Esophagus (tissue), 2 donors: Measurements from ENCODE around the gene ATG2B. TPM values are rescaled to one million over a fixed set of nuclear protein-coding genes. Genes with fewer than 3 reads are reported as not detected.

Source experiments
- H3K27ac ChIP-seq, 2 donors: one replicate each; pipeline ENCODE4 v1.5.1; 2013; ENCODE audit warnings: low read depth in 2 of 2, mild to moderate bottlenecking in 2 of 2, inconsistent platforms in 1 of 2, low read length in 1 of 2, moderate library complexity in 1 of 2
- H3K27me3 ChIP-seq, 2 donors: one replicate each; pipeline ENCODE4 v1.6.1; 2013; ENCODE audit warnings: low read length in 2 of 2, control low read depth in 1 of 2, mild to moderate bottlenecking in 1 of 2; ENCODE audit not compliant: insufficient read depth in 2 of 2, control insufficient read depth in 1 of 2
- H3K36me3 ChIP-seq, 2 donors: one replicate each; pipeline ENCODE4 v1.6.1; 2013; ENCODE audit warnings: low read length in 1 of 2; ENCODE audit not compliant: control insufficient read depth in 2 of 2, insufficient read depth in 2 of 2
- H3K4me1 ChIP-seq, 2 donors: one replicate each; pipeline ENCODE4 v1.6.1; 2013; ENCODE audit warnings: low read length in 1 of 2; ENCODE audit not compliant: control insufficient read depth in 2 of 2, insufficient read depth in 2 of 2
- H3K4me3 ChIP-seq, 2 donors: one replicate each; pipeline ENCODE4 v1.5.1; 2013; ENCODE audit warnings: low read length in 2 of 2, mild to moderate bottlenecking in 2 of 2, low read depth in 1 of 2, moderate library complexity in 1 of 2
- H3K9me3 ChIP-seq, 2 donors: one replicate each; pipeline ENCODE4 v1.6.1; 2013; ENCODE audit warnings: mild to moderate bottlenecking in 2 of 2, low read depth in 1 of 2, low read length in 1 of 2, moderate library complexity in 1 of 2; ENCODE audit not compliant: control insufficient read depth in 2 of 2, insufficient read depth in 1 of 2
- WGBS, 2 donors: extraction: QIAGEN DNeasy Blood & Tissue Kit; methylation state at CpG; one replicate each; pipeline ENCODE4 v1.1.7; 2013; 5-methylcytosine and 5-hydroxymethylcytosine counted together
- polyA plus RNA-seq, 2 donors: library from polyadenylated mRNA; stranded (reverse); fragments of 200-250 nt; gene quantifications; one replicate each; pipeline ENCODE4 v1.2.3, GENCODE V29; 2013
- donor health status: healthy with polysubstance abuse.
- donor health status: Bipolar disorder and iron deficiency.

Gene ATG2B
- polyA plus RNA-seq, 2 donors: 2.9 to 3.3 TPM

DNA sequence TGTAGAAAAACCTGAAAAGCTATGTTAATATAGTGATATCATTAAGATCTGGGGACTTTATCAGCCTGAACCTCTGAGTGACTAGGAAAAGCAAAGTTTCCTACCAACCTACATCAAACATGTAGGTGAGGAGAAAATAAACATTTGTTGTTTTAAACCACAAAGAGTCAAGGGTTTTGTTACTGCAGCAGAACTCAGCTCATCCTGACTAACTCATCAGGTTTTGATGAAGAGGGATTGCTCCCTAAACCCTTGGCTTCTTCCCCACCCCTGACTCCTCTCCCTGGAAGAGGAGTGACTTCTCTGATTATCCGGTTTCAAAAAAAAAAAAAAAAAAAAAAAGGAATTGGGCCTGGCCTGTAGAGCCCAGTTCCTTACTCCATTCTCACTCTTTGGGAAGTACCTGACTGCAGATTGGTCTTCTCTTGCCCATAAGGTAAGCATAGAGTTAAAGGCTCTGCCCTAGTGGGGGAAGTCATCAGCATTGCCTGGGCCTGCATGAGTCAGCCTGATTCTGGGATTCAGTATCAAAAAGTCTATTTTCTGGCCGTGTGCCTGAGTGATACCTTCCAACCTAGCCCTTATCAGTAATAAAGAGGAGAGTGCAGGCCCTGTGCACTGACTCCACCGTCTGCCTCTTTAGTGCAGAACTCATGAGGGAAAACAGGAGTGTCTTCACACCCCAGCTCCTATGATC, 90.2 kb downstream of the ATG2B start:
- peaks cover 3 to 8% of the 10 kb centered on the region in 2 donors for H3K4me1 ChIP-seq

DNA sequence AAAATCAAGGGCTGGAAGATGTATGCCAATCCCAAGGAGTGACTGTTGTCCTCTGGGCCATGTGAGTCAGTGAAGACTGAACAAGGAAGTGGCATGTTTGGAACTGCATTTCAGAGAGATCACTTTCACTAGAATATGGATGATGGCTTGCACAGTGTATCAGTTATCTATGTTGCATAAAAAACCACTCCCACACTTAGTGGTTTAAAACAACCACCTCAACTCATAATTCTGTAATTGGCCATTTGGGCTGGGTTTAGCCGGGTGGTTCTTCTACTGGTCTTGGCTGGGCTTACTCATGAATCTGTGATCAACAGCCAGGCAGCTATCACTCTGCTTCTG, 91.7 kb downstream of the ATG2B start:
- H3K4me3 ChIP-seq: no peak overlapping the region
- peak overlapping the region; percentile 60 to 84 for H3K27ac ChIP-seq
- no peaks in the 10 kb centered on the region for H3K27me3 ChIP-seq
- H3K4me1 ChIP-seq: peaks cover 3 to 18% of the 10 kb centered on the region in 2 donors
- no peaks in the 10 kb centered on the region for H3K36me3 ChIP-seq
- H3K9me3 ChIP-seq: no peaks in the 10 kb centered on the region
- WGBS, 2 donors: 50 to 59% methylated on average over 1 of the region's 1 CpG

More for the DNA sequence above, 90.2 kb downstream of the ATG2B start:
- peaks cover 2 to 4% of the 10 kb centered on the region in 2 donors for H3K9me3 ChIP-seq
- no peaks in the 10 kb centered on the region for H3K27me3 ChIP-seq
- H3K36me3 ChIP-seq: no peaks in the 10 kb centered on the region
- H3K4me3 ChIP-seq: no peak overlapping the region
- H3K27ac ChIP-seq: no peak overlapping the region
- WGBS, 2 donors: 22 to 30% methylated on average over 3 of the region's 3 CpGs

DNA sequence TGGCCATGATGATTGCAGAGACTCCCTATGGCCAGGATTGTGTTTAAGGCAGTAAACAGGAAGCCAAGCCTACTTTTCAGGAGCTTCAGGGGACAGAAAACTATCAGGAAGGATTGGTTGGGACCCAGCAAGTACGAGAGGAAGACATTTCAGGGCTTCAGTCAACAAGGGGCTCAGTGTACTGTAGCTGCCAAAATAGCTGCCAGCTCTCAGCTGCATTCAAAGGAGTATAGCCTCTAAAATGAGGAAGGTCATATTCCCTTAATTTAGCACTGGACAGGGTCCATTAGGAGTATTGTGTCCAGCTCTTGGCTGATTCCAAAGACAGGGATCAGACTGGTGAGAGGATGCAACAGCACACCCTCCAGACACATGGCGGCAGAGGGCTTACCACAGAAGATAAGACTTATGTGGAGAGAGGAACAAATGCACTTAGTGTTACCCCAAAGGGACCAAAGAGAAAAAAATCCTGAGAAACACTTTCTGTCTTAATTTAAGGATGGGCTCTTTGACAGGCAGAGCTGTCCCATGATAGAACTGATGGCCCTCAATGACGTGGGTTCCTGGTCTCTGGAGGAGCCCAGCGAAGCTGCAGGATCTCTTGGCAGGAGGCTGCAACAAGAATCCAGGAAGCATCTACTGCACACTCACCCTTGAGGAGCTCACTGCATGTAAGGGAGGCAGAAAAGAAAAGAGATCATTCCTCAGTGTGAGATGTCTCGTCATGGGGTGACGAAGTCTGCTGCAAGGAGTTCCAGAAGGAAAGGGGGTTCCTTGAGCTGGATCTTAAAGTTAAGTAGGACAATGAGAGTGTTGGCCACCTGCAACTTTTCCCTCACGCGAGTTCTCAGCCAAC, 92.3 kb downstream of the ATG2B start:
- Histone ChIP-seq H3K9me3 (no peaks in the 10 kb centered on the region), H3K36me3 (no peaks in the 10 kb centered on the region), H3K27ac (peak overlapping the region; percentile 60 to 84), H3K4me1 (peaks cover 3 to 21% of the 10 kb centered on the region in 2 donors), H3K4me3 (no peak overlapping the region), H3K27me3 (no peaks in the 10 kb centered on the region)
- 48 to 70% methylated on average over 8 of the region's 8 CpGs for WGBS, 2 donors

DNA sequence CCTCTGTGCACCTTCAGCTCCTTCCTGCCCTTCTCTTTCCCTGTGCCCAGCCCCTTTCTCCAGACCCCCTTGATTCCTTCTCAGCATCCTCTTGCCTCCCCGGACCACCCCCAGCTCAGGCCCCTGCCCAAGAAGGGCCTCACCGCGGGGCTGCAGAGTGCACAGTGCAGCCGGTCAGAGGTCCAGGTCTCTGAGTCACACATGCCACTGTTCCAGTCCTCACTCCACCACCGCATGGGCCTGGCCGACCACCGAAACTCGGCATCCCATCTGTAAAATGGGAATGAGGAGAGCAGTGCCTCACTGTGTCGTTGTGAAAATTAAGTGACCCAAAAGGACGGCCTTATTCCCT, 93.8 kb downstream of the ATG2B start:
- Histone ChIP-seq H3K27me3 (no peaks in the 10 kb centered on the region), H3K36me3 (no peaks in the 10 kb centered on the region), H3K9me3 (no peaks in the 10 kb centered on the region), H3K27ac (peak overlapping the region; percentile 82 to 91), H3K4me1 (peaks cover 3 to 23% of the 10 kb centered on the region in 2 donors), H3K4me3 (no peak overlapping the region)
- 50 to 60% methylated on average over 10 of the region's 10 CpGs for WGBS, 2 donors

DNA sequence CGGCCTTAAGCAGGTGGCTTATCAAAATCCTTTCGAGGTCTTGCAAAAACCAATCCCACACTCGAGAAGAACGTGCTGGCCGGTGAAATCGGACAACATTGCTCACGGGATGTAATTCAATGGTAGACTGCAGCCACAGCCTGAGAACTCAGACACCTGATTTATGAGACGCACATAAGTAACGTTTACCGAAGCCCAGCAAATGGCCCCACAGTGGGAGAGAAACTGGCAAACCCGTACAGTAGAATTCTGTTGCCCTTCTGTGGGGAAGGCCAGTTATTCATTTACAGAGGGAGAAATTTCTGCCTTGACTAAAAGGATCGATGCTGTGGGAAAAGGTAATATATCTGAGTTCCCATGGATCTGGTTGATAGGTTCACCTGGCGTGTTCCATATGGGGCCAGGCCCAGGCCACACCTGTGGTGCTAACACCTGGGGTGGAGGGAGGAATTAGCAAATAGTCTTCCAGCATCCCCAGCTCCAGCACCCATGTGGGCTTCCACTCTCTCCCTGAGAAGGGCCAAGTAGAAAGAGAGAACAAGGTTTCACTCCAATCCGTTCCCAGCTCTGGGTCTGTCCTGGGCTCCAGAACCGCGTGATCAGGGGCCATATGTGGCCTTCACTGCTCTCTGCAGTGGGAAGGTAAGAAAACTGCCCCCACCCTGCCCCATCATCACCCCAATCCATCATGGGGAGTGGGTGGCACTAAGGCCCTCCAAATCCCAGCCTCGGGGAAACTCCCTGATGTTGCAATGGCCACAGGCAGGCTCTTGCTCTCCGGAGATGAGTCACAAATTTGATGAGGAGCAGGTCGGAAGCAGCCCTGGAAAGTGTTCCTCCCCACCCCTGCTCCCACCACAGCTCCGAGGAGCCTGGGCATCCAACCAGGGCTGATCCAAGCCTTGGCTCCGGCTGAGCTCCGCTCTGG, 94.4 kb downstream of the ATG2B start:
- WGBS, 2 donors: 43 to 50% methylated on average over 22 of the region's 22 CpGs
- H3K4me3 ChIP-seq: no peak overlapping the region
- H3K9me3 ChIP-seq: no peaks in the 10 kb centered on the region
- no peaks in the 10 kb centered on the region for H3K36me3 ChIP-seq
- no peaks in the 10 kb centered on the region for H3K27me3 ChIP-seq
- peaks cover 8 to 23% of the 10 kb centered on the region in 2 donors for H3K4me1 ChIP-seq
- peak overlapping the region; percentile 82 to 91 for H3K27ac ChIP-seq

DNA sequence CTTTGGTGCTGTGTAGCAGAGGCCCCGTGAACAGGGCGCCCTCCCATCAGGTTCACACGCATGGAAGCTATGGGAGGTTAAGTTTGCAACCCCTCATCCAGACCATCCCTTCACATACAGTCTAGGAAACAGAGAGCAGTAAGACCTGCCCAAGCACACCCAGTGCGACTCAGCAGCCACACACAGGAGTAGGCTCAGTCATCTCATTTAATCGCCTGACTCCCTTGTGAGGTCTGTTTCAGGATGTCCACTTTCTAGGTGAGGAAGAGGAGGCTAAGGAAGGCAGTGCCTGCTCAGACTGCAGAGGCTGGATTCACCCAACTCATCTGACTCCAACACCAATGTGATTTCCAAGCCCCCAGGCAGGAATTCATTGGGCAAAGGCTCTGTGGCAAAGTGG, 95.2 kb downstream of the ATG2B start:
- Histone ChIP-seq H3K9me3 (no peaks in the 10 kb centered on the region), H3K4me1 (peaks cover 8 to 23% of the 10 kb centered on the region in 2 donors), H3K4me3 (no peak overlapping the region), H3K36me3 (no peaks in the 10 kb centered on the region), H3K27me3 (no peaks in the 10 kb centered on the region), H3K27ac (peak overlapping the region; percentile 79 to 91)
- WGBS, 2 donors: 56 to 77% methylated on average over 5 of the region's 5 CpGs

DNA sequence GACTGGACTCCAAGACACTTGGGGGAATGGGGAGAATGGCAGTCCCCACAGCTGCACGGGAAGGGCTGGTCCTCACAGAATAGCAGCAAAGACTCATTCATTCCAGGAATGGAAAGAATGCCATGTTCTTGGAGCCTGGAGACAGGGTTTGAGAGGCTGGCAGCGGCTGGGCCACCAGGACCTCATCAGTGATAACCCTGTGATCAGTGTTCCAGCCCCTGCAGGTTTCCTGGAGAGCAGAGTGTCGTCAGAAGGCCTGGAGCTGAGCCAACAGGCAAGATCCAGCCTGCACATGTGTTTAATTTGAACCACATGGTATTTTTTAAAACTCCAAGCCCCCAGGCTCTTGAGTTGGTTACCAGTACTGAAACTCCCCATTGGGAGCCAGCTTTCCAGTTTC, 95.8 kb downstream of the ATG2B start:
- Histone ChIP-seq H3K4me3 (no peak overlapping the region), H3K27me3 (no peaks in the 10 kb centered on the region), H3K27ac (peak overlapping the region; percentile 79 to 91), H3K36me3 (no peaks in the 10 kb centered on the region), H3K4me1 (peaks cover 10 to 23% of the 10 kb centered on the region in 2 donors), H3K9me3 (no peaks in the 10 kb centered on the region)
- 17 to 22% methylated on average over 3 of the region's 3 CpGs for WGBS, 2 donors

DNA sequence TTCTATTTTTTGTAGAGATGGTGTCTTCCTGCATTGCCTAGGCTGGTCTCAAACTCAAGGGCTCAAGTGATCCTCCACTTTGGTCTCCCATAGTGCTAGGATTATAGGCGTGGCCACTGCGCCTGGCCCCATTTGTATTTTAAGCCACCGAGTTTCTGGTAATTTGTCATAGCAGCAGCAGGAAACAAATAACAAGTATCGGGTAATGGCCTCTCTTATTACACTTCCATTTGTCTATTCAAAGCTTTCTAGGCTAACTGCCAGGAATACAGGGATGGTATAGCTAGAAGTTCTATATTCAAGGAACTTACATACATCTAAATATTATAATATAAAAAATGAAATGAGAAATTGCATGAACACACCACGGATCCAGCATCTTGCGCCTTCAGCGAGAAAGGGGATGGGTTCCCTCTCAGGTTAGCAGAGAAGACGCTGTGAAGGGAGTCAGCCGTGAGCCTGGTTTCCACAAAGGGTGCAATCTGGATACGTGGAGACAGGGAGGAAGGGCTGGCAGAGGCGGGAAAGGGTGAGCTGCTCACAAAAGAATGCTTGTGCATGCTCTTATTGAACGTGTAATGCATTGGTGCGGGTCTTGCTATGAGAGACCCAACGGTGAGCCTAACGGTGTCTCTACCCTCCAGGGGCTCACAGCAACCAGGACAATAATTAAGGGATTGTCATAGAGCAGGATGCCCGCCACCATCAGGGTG, 97.6 kb downstream of the ATG2B start:
- Histone ChIP-seq H3K36me3 (no peaks in the 10 kb centered on the region), H3K27me3 (no peaks in the 10 kb centered on the region), H3K27ac (peak overlapping the region; percentile 84 to 94), H3K4me1 (peaks cover 14 to 30% of the 10 kb centered on the region in 2 donors), H3K4me3 (no peak overlapping the region), H3K9me3 (no peaks in the 10 kb centered on the region)
- WGBS, 2 donors: 58 to 66% methylated on average over 16 of the region's 16 CpGs

DNA sequence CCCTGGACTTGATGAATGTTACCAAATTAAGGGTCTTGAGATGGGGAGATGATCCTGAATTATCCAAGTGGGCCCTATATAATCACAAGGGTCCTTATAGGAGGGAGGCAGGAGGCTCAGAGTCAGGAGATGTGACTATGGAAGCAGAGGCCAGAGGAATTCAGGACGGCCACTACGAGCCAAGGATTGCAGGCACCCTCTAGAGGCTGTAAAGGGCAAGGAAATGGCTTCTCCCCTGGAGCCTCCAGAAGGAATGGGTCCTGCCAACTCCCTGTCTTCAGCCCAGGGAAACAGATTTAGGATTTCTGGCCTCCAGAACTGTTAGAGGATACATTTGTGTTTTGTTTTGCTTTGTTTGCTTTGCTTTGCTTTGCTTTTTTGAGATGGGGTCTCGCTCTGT, 98.3 kb downstream of the ATG2B start:
- Histone ChIP-seq H3K4me3 (no peak overlapping the region), H3K9me3 (no peaks in the 10 kb centered on the region), H3K36me3 (no peaks in the 10 kb centered on the region), H3K27ac (peak overlapping the region; percentile 84 to 93), H3K27me3 (no peaks in the 10 kb centered on the region), H3K4me1 (peaks cover 14 to 28% of the 10 kb centered on the region in 2 donors)
- WGBS, 2 donors: 68 to 72% methylated on average over 3 of the region's 3 CpGs
